SU-DHL-6 (cell line): ENCODE measurements around the gene ELMO3.

Source experiments
- H2AFZ ChIP-seq: fragments of 200-600 bp; sonication (generic); 2 replicates; pipeline ENCODE4 v1.6.1; 2014; ENCODE audit warnings: low read depth, mild to moderate bottlenecking, moderate library complexity, mixed read lengths, antibody characterized with exemption, low read length; ENCODE audit not compliant: severe bottlenecking
- H3F3A ChIP-seq: fragments of 200-600 bp; shearing (Covaris generic); 2 replicates; pipeline ENCODE4 v1.6.0; 2016; ENCODE audit warnings: antibody characterized with exemption, mild to moderate bottlenecking; ENCODE audit not compliant: insufficient read depth
- H3K27ac ChIP-seq: fragments of 200-600 bp; sonication (generic); 2 replicates; pipeline ENCODE4 v1.5.1; 2016; ENCODE audit warnings: low read depth, mild to moderate bottlenecking, low read length, moderate library complexity, mixed read lengths
- H3K27me3 ChIP-seq: fragments of 200-600 bp; sonication (generic), shearing (Covaris generic); 2 replicates; pipeline ENCODE4 v1.6.0; 2014; ENCODE audit warnings: mild to moderate bottlenecking, low read length
- H3K36me3 ChIP-seq: fragments of 200-600 bp; sonication (generic); 2 replicates; pipeline ENCODE4 v1.6.1; 2014; ENCODE audit warnings: mild to moderate bottlenecking, low read length, mixed read lengths
- H3K4me2 ChIP-seq: fragments of 300-600, 200-600 bp; shearing (Covaris generic), sonication (generic); 2 replicates; pipeline ENCODE4 v1.6.0; 2014; ENCODE audit warnings: low read length, low read depth, mild to moderate bottlenecking; ENCODE audit not compliant: poor library complexity, severe bottlenecking
- H3K4me3 ChIP-seq: fragments of 200-600 bp; sonication (generic); 2 replicates; pipeline ENCODE4 v1.5.1; 2014; ENCODE audit warnings: antibody characterized with exemption, low read length, mild to moderate bottlenecking, mixed read lengths; ENCODE audit not compliant: insufficient read depth, poor library complexity, severe bottlenecking
- H3K79me2 ChIP-seq: fragments of 200-600 bp; sonication (generic); 2 replicates; pipeline ENCODE4 v1.6.1; 2014; ENCODE audit warnings: mild to moderate bottlenecking, low read length, moderate library complexity; ENCODE audit not compliant: insufficient read depth
- H3K9ac ChIP-seq: fragments of 200-600 bp; sonication (generic); 2 replicates; pipeline ENCODE4 v1.7.0; 2014; ENCODE audit warnings: mild to moderate bottlenecking, low read length
- H3K9me2 ChIP-seq: fragments of 200-600 bp; sonication (generic); replicated peaks from 2 replicates; pipeline ENCODE4 v1.6.1; 2014; ENCODE audit warnings: low read length; ENCODE audit not compliant: insufficient read depth
- H3K9me3 ChIP-seq: fragments of 200-600 bp; sonication (generic); 2 replicates; pipeline ENCODE4 v1.6.1; 2014; ENCODE audit warnings: low read length, mixed read lengths; ENCODE audit not compliant: insufficient read depth
- H4K20me1 ChIP-seq: fragments of 200-600 bp; sonication (generic); 2 replicates; pipeline ENCODE4 v1.6.1; 2014; ENCODE audit warnings: low read depth, mild to moderate bottlenecking, antibody characterized with exemption, low read length, moderate library complexity, mixed read lengths
- CTCF ChIP-seq: fragments of 200-600 bp; sonication (generic); IDR thresholded peaks from one replicate; pipeline ENCODE4 v1.5.1; 2017; ENCODE audit warnings: antibody characterized with exemption, mild to moderate bottlenecking, low read length, moderate library complexity; ENCODE audit not compliant: insufficient read depth, poor library complexity, severe bottlenecking
- EZH2phosphoT487 ChIP-seq: fragments of 200-600 bp; sonication (generic), shearing (Covaris generic); conservative IDR thresholded peaks from 2 replicates; pipeline ENCODE4 v1.6.1; 2018; ENCODE audit warnings: mild to moderate bottlenecking, antibody characterized with exemption, low read length, moderate library complexity, mixed read lengths

Gene ELMO3

DNA sequence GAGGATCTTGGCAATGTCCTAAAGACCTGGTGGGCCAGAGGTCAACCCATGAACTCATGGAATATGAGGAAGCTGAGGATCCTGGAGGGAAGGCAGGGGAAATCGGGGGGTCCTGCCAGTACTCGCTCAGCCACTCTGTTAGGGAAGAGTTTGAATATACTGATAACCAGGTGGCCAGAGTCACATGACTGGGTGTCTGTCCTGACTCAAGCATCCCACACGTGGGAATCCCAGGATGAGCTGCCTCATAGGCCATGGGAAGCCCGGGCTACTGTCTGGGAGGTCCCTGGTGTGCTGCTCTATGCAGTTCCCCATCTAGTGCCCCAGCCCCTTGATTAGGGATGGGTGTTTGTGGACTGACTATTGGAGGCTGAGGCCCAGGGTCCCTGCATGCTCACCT is 10.6 kb upstream of the ELMO3 start:
- H4K20me1 ChIP-seq: no peaks in the 10 kb centered on the region
- H3K4me3 ChIP-seq: no peak overlapping the region
- H3K79me2 ChIP-seq: peaks cover 13% of the 10 kb centered on the region
- no peaks in the 10 kb centered on the region for H3K9me2 ChIP-seq
- H3K27me3 ChIP-seq: no peaks in the 10 kb centered on the region
- no peaks in the 10 kb centered on the region for H3F3A ChIP-seq
- H3K9ac ChIP-seq: no peak overlapping the region
- H3K4me2 ChIP-seq: no peak overlapping the region
- no peak overlapping the region for H2AFZ ChIP-seq
- H3K27ac ChIP-seq: no peak overlapping the region
- TF ChIP-seq CTCF: no peak
- no peak for TF ChIP-seq EZH2phosphoT487
- no peaks in the 10 kb centered on the region for H3K9me3 ChIP-seq
- no peaks in the 10 kb centered on the region for H3K36me3 ChIP-seq

DNA sequence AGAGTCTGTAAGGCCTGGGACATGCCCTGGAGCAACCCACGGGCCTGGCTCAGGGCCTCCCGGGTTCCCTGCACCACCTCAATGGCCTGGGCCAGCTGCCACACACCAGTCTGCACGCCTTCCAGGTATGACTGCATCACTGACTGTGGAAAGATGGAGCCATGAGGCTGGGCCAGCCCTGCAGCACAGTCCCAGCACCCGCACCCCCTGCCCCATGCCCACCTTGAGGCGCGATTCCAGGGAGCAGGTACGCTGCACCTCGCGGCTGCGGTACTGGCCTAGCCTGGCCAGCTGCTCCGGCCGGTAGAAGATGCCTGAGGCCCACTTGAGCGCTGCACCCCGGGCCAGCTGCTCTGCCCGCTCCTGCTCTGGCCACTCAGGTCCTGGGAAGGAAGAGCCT is 10.1 kb upstream of the ELMO3 start:
- Histone ChIP-seq H3K36me3 (no peaks in the 10 kb centered on the region), H2AFZ (no peak overlapping the region), H3K9me2 (no peaks in the 10 kb centered on the region), H3F3A (no peaks in the 10 kb centered on the region), H3K9ac (no peak overlapping the region), H3K4me2 (no peak overlapping the region), H3K79me2 (peaks cover 17% of the 10 kb centered on the region), H4K20me1 (no peaks in the 10 kb centered on the region), H3K4me3 (no peak overlapping the region), H3K27me3 (no peaks in the 10 kb centered on the region), H3K27ac (no peak overlapping the region), H3K9me3 (no peaks in the 10 kb centered on the region)
- TF ChIP-seq CTCF: no peak
- no peak for TF ChIP-seq EZH2phosphoT487

GRCh38 chr16:67190041-67190440 is 8.9 kb upstream of the ELMO3 start, which contains the start of gene EXOC3L1:
Gene EXOC3L1, minus strand, starts transcription at chr16:67190136. Its CDS starts 460 bp downstream, at chr16:67189676.
- Histone ChIP-seq H3K9ac (no peak within 1 kb of the TSS), H3K27ac (no peak within 1 kb of the TSS), H2AFZ (no peak within 1 kb of the TSS), H3K36me3 (no peaks in the 10 kb centered on the region), H4K20me1 (no peaks in the 10 kb centered on the region), H3K9me3 (no peaks in the 10 kb centered on the region), H3K4me2 (no peak within 1 kb of the TSS), H3K9me2 (no peaks in the 10 kb centered on the region), H3F3A (no peaks in the 10 kb centered on the region), H3K79me2 (peaks cover 24% of the 10 kb centered on the region), H3K27me3 (no peaks in the 10 kb centered on the region), H3K4me3 (no peak within 1 kb of the TSS)
- TF ChIP-seq CTCF (no peak), EZH2phosphoT487 (no peak)
